HepG2 (cell line): Measurements from ENCODE around the gene L3MBTL1. TPM values are rescaled to one million over a fixed set of nuclear protein-coding genes. Genes with fewer than 3 reads are reported as not detected.

Source experiments
- ARID2 ChIP-seq: sonication (generic); formaldehyde crosslinking; IDR thresholded peaks from 2 replicates; pipeline ENCODE4 v1.8.1; 2022; ENCODE audit warnings: mild to moderate bottlenecking, missing genetic modification reagents, borderline replicate concordance
- CEBPB ChIP-seq: IDR thresholded peaks from 2 replicates; pipeline ENCODE4 v1.6.1; 2011; ENCODE audit warnings: low read depth, low read length, improper control_type of control experiment, borderline replicate concordance
- CHD2 ChIP-seq: IDR thresholded peaks from 2 replicates; pipeline ENCODE4 v1.6.1; 2011; ENCODE audit warnings: low read depth, low read length, improper control_type of control experiment
- FOXA3 ChIP-seq: IDR thresholded peaks from 2 replicates; pipeline ENCODE4 v1.6.1; 2016; ENCODE audit warnings: missing genetic modification reagents, missing compliant biosample characterization
- FOXK1 ChIP-seq: sonication (generic); formaldehyde crosslinking; IDR thresholded peaks from 2 replicates; pipeline ENCODE4 v1.4.0; 2020; ENCODE audit warnings: low read depth, missing genetic modification reagents, borderline replicate concordance
- GATAD2A ChIP-seq: IDR thresholded peaks from 2 replicates; pipeline ENCODE4 v1.6.1; 2016
- HDAC1 ChIP-seq: sonication (generic); formaldehyde crosslinking; IDR thresholded peaks from 2 replicates; pipeline ENCODE4 v1.5.1; 2020; ENCODE audit warnings: mild to moderate bottlenecking, missing genetic modification reagents
- MAF1 ChIP-seq: sonication (generic); formaldehyde crosslinking; IDR thresholded peaks from 2 replicates; pipeline ENCODE4 v1.5.0; 2020; ENCODE audit warnings: missing genetic modification reagents, borderline replicate concordance
- NR2F6 ChIP-seq, 2 experiments: IDR thresholded peaks; 2 replicates each; pipeline ENCODE4 v1.6.1; 2016; ENCODE audit warnings: antibody characterized with exemption in 1 of 2, mild to moderate bottlenecking in 1 of 2
- PAX8 ChIP-seq: sonication (generic); formaldehyde crosslinking; IDR thresholded peaks from 2 replicates; pipeline ENCODE4 v1.8.0; 2022; ENCODE audit warnings: mild to moderate bottlenecking, missing genetic modification reagents, borderline replicate concordance
- POLR2G ChIP-seq: fragments of 200-400 bp; formaldehyde crosslinking; IDR thresholded peaks from 2 replicates; pipeline ENCODE4 v1.6.1; 2018; ENCODE audit warnings: mild to moderate bottlenecking, low read depth, low read length, moderate library complexity
- RBM22 ChIP-seq: fragments of 200-400 bp; formaldehyde crosslinking; optimal IDR thresholded peaks from 2 replicates; pipeline ENCODE3; 2017; ENCODE audit warnings: mild to moderate bottlenecking, low read length, moderate library complexity
- SNAI1 ChIP-seq: sonication (generic); formaldehyde crosslinking; IDR thresholded peaks from 2 replicates; pipeline ENCODE4 v1.5.0; 2020; ENCODE audit warnings: mild to moderate bottlenecking, missing genetic modification reagents, borderline replicate concordance
- SP1 ChIP-seq, 2 experiments: fragments of 450-650 bp in 1 of 2; sonication (generic) in 1 of 2; formaldehyde crosslinking in 1 of 2; IDR thresholded peaks; 2 replicates each; pipeline versions ENCODE4 v1.4.0 to v1.6.1; 2016 to 2020; ENCODE audit warnings: missing genetic modification reagents in 1 of 2
- TBX2 ChIP-seq: sonication (generic); formaldehyde crosslinking; IDR thresholded peaks from 2 replicates; pipeline ENCODE4 v1.5.0; 2020; ENCODE audit warnings: missing genetic modification reagents, mild to moderate bottlenecking, borderline replicate concordance
- TEAD2 ChIP-seq: sonication (generic); formaldehyde crosslinking; IDR thresholded peaks from 2 replicates; pipeline ENCODE4 v1.9.0; 2021; ENCODE audit warnings: missing genetic modification reagents
- TSC22D2 ChIP-seq: sonication (generic); formaldehyde crosslinking; IDR thresholded peaks from 2 replicates; pipeline ENCODE4 v1.5.1; 2020; ENCODE audit warnings: missing genetic modification reagents, mild to moderate bottlenecking, borderline replicate concordance
- ZBTB38 ChIP-seq: sonication (generic); formaldehyde crosslinking; IDR thresholded peaks from 2 replicates; pipeline ENCODE4 v1.5.1; 2020; ENCODE audit warnings: mild to moderate bottlenecking, missing genetic modification reagents
- ZNF136 ChIP-seq: sonication (generic); formaldehyde crosslinking; IDR thresholded peaks from 2 replicates; pipeline ENCODE4 v1.8.1; 2022; ENCODE audit warnings: low read depth, mild to moderate bottlenecking, moderate library complexity, missing genetic modification reagents
- ZNF225 ChIP-seq: sonication (generic); formaldehyde crosslinking; IDR thresholded peaks from 2 replicates; pipeline ENCODE4 v1.4.0; 2020; ENCODE audit warnings: mild to moderate bottlenecking, missing genetic modification reagents
- ZNF232 ChIP-seq: sonication (generic); formaldehyde crosslinking; IDR thresholded peaks from 2 replicates; pipeline ENCODE4 v1.4.0; 2020; ENCODE audit warnings: missing genetic modification reagents, borderline replicate concordance
- ZNF256 ChIP-seq: sonication (generic); formaldehyde crosslinking; conservative IDR thresholded peaks from 2 replicates; pipeline ENCODE4 v1.4.0; 2020; ENCODE audit warnings: missing genetic modification reagents
- ZNF331 ChIP-seq: sonication (generic); formaldehyde crosslinking; IDR thresholded peaks from 2 replicates; pipeline ENCODE4 v1.4.0; 2020; ENCODE audit warnings: missing genetic modification reagents
- ZNF589 ChIP-seq: sonication (generic); formaldehyde crosslinking; conservative IDR thresholded peaks from 2 replicates; pipeline ENCODE4 v1.8.0; 2022; ENCODE audit warnings: mild to moderate bottlenecking, moderate library complexity, missing genetic modification reagents
- ZNF841 ChIP-seq: sonication (generic); formaldehyde crosslinking; IDR thresholded peaks from 2 replicates; pipeline ENCODE4 v1.8.1; 2023; ENCODE audit warnings: missing genetic modification reagents, borderline replicate concordance
- ZZZ3 ChIP-seq: sonication (generic); formaldehyde crosslinking; IDR thresholded peaks from 2 replicates; pipeline ENCODE4 v1.4.0; 2020; ENCODE audit warnings: missing genetic modification reagents, mild to moderate bottlenecking, borderline replicate concordance
- polyA plus RNA-seq, 8 experiments: library from polyadenylated mRNA; depleted of rRNA in 3 of 8; stranded (reverse) in 7 of 8; unstranded in 1 of 8; fragments of >200 nt; fragmentation: Illumina TruSeq in 4 of 8; extraction: Trizol in 4 of 8; gene quantifications; 2 replicates each; pipeline versions ENCODE4 v1.2.1 to v1.2.3, GENCODE V29; 2011 to 2016; ENCODE audit warnings: low read depth in 4 of 8, missing spikeins in 1 of 8, mixed read lengths in 1 of 8; ENCODE audit not compliant: insufficient read depth in 1 of 8
- total RNA-seq, 5 experiments: library from RNA; depleted of rRNA; stranded (reverse); fragments of >200 nt; fragmentation: Illumina TruSeq; extraction: Trizol; gene quantifications; 2 replicates each; pipeline ENCODE4 v1.2.3, GENCODE V29; 2016; ENCODE audit warnings: low read depth in 1 of 5
- TF ChIP-seq, protein P1 (sequence below): sonication (generic); formaldehyde crosslinking; IDR thresholded peaks from 2 replicates; pipeline ENCODE4 v1.9.0; 2021; ENCODE audit warnings: missing genetic modification reagents, borderline replicate concordance
- TF ChIP-seq, protein P2 (sequence below): sonication (generic); formaldehyde crosslinking; IDR thresholded peaks from 2 replicates; pipeline ENCODE4 v1.4.0; 2020; ENCODE audit warnings: mild to moderate bottlenecking, missing genetic modification reagents

Gene L3MBTL1
- total and polyA plus RNA-seq, 2 of the 13 experiments (the other 11 are each of a cell fraction or from before 2014, with no cell fraction given) = 9.0 to 17.8 TPM

DNA sequence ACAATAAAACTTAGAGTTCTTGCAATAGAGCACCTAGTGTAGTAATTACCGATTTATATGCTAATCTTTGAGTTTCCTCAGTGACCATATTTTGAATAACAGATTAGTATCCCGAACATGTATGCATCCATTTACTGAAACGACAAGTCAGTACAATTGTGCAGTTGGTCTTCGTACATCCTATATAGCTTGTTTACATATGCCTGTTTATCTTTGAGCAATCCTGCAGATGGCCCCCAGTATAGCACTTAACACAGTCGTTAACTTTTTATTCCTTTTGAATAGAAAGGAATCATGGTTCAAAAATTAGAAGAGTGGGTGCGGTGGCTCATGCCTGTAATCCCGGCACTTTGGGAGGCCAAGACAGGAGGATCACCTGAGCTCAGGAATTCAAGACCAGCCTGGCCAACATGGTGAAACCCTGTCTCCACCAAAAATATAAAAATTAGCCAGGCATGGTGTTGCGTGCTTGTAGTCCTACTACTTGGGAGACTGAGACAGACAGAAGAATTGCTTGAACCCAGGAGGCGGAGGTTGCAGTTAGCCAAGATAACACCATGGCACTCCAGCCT lies 43.2 kb upstream of the L3MBTL1 start (continued):
- TF ChIP-seq, protein P1, sequence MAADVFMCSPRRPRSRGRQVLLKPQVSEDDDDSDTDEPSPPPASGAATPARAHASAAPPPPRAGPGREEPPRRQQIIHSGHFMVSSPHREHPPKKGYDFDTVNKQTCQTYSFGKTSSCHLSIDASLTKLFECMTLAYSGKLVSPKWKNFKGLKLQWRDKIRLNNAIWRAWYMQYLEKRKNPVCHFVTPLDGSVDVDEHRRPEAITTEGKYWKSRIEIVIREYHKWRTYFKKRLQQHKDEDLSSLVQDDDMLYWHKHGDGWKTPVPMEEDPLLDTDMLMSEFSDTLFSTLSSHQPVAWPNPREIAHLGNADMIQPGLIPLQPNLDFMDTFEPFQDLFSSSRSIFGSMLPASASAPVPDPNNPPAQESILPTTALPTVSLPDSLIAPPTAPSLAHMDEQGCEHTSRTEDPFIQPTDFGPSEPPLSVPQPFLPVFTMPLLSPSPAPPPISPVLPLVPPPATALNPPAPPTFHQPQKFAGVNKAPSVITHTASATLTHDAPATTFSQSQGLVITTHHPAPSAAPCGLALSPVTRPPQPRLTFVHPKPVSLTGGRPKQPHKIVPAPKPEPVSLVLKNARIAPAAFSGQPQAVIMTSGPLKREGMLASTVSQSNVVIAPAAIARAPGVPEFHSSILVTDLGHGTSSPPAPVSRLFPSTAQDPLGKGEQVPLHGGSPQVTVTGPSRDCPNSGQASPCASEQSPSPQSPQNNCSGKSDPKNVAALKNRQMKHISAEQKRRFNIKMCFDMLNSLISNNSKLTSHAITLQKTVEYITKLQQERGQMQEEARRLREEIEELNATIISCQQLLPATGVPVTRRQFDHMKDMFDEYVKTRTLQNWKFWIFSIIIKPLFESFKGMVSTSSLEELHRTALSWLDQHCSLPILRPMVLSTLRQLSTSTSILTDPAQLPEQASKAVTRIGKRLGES (CRISPR knock-in tag) = no peak
- no peak for TF ChIP-seq TSC22D2 (CRISPR knock-in tag)
- TF ChIP-seq ZNF225 = no peak
- no peak for TF ChIP-seq TEAD2 (CRISPR knock-in tag)
- TF ChIP-seq FOXA3 (CRISPR knock-in tag) = peak; percentile 37; the same call in 1 of the 2 replicates
- TF ChIP-seq CEBPB = peak; percentile 39; the same call in 1 of the 2 replicates
- no peak for TF ChIP-seq ZBTB38 (CRISPR knock-in tag)
- TF ChIP-seq ZNF331 (CRISPR knock-in tag) = no peak
- 0 out of 2 replicates have a peak, but pooled peaks have one; percentile 31 for TF ChIP-seq CHD2
- no peak for TF ChIP-seq ZNF232
- TF ChIP-seq MAF1 (CRISPR knock-in tag) = no peak
- TF ChIP-seq SP1 (IDR thresholded peaks at IDR 0.05) = no peak
- TF ChIP-seq SP1 (CRISPR knock-in tag; IDR thresholded peaks at IDR 0.05) = no peak
- no peak for TF ChIP-seq GATAD2A (CRISPR knock-in tag)
- TF ChIP-seq HDAC1 (CRISPR knock-in tag) = no peak
- no peak for TF ChIP-seq FOXK1
- 0 out of 2 replicates have a peak, but pooled peaks have one; percentile 18 for TF ChIP-seq ZNF589
- TF ChIP-seq RBM22 = peak; percentile 68
- TF ChIP-seq NR2F6 (IDR thresholded peaks at IDR 0.05) = no peak
- no peak for TF ChIP-seq NR2F6 (CRISPR knock-in tag; IDR thresholded peaks at IDR 0.05)
- peak; percentile 56; the same call in 1 of the 2 replicates for TF ChIP-seq POLR2G
- TF ChIP-seq SNAI1 (CRISPR knock-in tag) = no peak
- no peak for TF ChIP-seq ARID2 (CRISPR knock-in tag)
- TF ChIP-seq, protein P2, sequence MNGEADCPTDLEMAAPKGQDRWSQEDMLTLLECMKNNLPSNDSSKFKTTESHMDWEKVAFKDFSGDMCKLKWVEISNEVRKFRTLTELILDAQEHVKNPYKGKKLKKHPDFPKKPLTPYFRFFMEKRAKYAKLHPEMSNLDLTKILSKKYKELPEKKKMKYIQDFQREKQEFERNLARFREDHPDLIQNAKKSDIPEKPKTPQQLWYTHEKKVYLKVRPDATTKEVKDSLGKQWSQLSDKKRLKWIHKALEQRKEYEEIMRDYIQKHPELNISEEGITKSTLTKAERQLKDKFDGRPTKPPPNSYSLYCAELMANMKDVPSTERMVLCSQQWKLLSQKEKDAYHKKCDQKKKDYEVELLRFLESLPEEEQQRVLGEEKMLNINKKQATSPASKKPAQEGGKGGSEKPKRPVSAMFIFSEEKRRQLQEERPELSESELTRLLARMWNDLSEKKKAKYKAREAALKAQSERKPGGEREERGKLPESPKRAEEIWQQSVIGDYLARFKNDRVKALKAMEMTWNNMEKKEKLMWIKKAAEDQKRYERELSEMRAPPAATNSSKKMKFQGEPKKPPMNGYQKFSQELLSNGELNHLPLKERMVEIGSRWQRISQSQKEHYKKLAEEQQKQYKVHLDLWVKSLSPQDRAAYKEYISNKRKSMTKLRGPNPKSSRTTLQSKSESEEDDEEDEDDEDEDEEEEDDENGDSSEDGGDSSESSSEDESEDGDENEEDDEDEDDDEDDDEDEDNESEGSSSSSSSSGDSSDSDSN = no peak
- TF ChIP-seq ZNF136 (CRISPR knock-in tag) = no peak
- no peak for TF ChIP-seq TBX2 (CRISPR knock-in tag)
- TF ChIP-seq ZNF841 = peak; percentile 43; the same call in 1 of the 2 replicates
- TF ChIP-seq ZNF256 (CRISPR knock-in tag) = no peak
- TF ChIP-seq ZZZ3 = no peak
- no peak for TF ChIP-seq PAX8 (CRISPR knock-in tag)
